A549 (cell line): Measurements from ENCODE around the gene INF2.

Source experiments
- CHD2 ChIP-seq: fragments of 150-350 bp; IDR thresholded peaks from 2 replicates; pipeline ENCODE4 v1.6.1; 2014; ENCODE audit warnings: low read length; ENCODE audit not compliant: partially characterized antibody
- CTCF ChIP-seq: fragments of >200 bp; sonication (Bioruptor Twin); formaldehyde crosslinking; IDR thresholded peaks from 3 replicates; pipeline ENCODE4 v1.5.1; 2016
- MAX ChIP-seq: IDR thresholded peaks from 2 replicates; pipeline ENCODE4 v1.6.1; 2012
- MYC ChIP-seq: IDR thresholded peaks from 2 replicates; pipeline ENCODE4 v1.6.1; 2012; ENCODE audit warnings: mild to moderate bottlenecking, inconsistent platforms, low read length, improper control_type of control experiment, borderline replicate concordance
- ZC3H11A ChIP-seq: fragments of 450-650 bp; IDR thresholded peaks from 2 replicates; pipeline ENCODE4 v1.6.1; 2014; ENCODE audit warnings: antibody characterized with exemption, mild to moderate bottlenecking
- ZSCAN20 ChIP-seq: fragments of 250-450 bp; sonication (Bioruptor Pico); IDR thresholded peaks from 2 replicates; pipeline ENCODE4 v1.8.0; 2022; ENCODE audit warnings: mild to moderate bottlenecking, moderate library complexity

GRCh38 chr14:104669697-104670096 lies 19.7 kb upstream of the INF2 start:
- TF ChIP-seq CHD2, result no peak
- no peak for TF ChIP-seq CTCF
- no peak for TF ChIP-seq ZC3H11A
- no peak for TF ChIP-seq MAX
- no peak for TF ChIP-seq ZSCAN20 (CRISPR knock-in tag)
- no peak for TF ChIP-seq MYC
